H1 (cell line): ENCODE measurements around the gene EXOSC6. TPM values are rescaled to one million over a fixed set of nuclear protein-coding genes. Genes with fewer than 3 reads are reported as not detected.
A peak's percentile ranks its signal among the peaks of the same experiment; 100 is the strongest.

Source experiments
- CTCF ChIA-PET: fragments of 300-600 bp; sonication (Branson Sonifier 250); formaldehyde crosslinking; loops from one replicate; lab custom pipeline; 2021; ENCODE audit not compliant: partially characterized antibody; lab: Charles Lee
- POLR2A ChIA-PET: fragments of 300-600 bp; sonication (Branson Sonifier 250); formaldehyde crosslinking; loops from one replicate; lab custom pipeline; 2021; ENCODE audit warnings: inconsistent platforms; ENCODE audit not compliant: partially characterized antibody; lab: Charles Lee
- DNase-seq, 2 experiments: peaks; one replicate each; pipeline versions ENCODE4 v3.0.0 to v3.0.0-alpha.2; 2010 to 2022; ENCODE audit warnings: low spot score in 2 of 2, low read depth in 1 of 2, mixed read lengths in 1 of 2
- FAIRE-seq: peaks from 2 replicates; lab custom pipeline; 2011; peaks lifted over from hg19 to GRCh38; lab: Jason Lieb, UNC
- H2AFZ ChIP-seq: 2 replicates; pipeline ENCODE4 v1.8.1; 2012; ENCODE audit warnings: low read length, inconsistent platforms
- H2AK5ac ChIP-seq: 2 replicates; pipeline ENCODE4 v1.6.1; 2013; ENCODE audit warnings: low read depth, low read length
- H2BK120ac ChIP-seq: replicated peaks from 2 replicates; pipeline ENCODE3; 2013; ENCODE audit warnings: low read depth, low read length, inconsistent platforms
- H2BK12ac ChIP-seq: 2 replicates; pipeline ENCODE4 v1.6.1; 2013; ENCODE audit warnings: low read depth, low read length
- H2BK15ac ChIP-seq: 2 replicates; pipeline ENCODE4 v1.6.1; 2013; ENCODE audit warnings: low read length
- H2BK20ac ChIP-seq: 2 replicates; pipeline ENCODE4 v1.6.1; 2013; ENCODE audit warnings: low read length
- H2BK5ac ChIP-seq: 2 replicates; pipeline ENCODE4 v1.6.1; 2013; ENCODE audit warnings: low read depth, low read length
- H3K14ac ChIP-seq: 2 replicates; pipeline ENCODE4 v1.6.1; 2013; ENCODE audit warnings: inconsistent platforms; ENCODE audit not compliant: insufficient read length
- H3K18ac ChIP-seq: 2 replicates; pipeline ENCODE4 v1.6.1; 2013; ENCODE audit warnings: low read length; ENCODE audit errors: extremely low read depth
- H3K23ac ChIP-seq: 2 replicates; pipeline ENCODE4 v1.6.1; 2013; ENCODE audit warnings: inconsistent platforms; ENCODE audit not compliant: insufficient read length
- H3K23me2 ChIP-seq: 2 replicates; pipeline ENCODE4 v1.6.1; 2013; ENCODE audit warnings: low read depth, low read length
- H3K27ac ChIP-seq: 2 replicates; pipeline ENCODE4 v1.6.1; 2011; ENCODE audit warnings: low read depth, low read length, inconsistent platforms
- H3K27me3 ChIP-seq, 4 experiments: replicated peaks in 1 of 4; 1 replicate in 1 of 4; 2 replicates in 3 of 4; pipeline versions ENCODE4 v1.6.1 to v1.8.1; 2011 to 2013; ENCODE audit warnings: low read length in 3 of 4, mild to moderate bottlenecking in 3 of 4, inconsistent platforms in 2 of 4, mixed read lengths in 2 of 4, moderate library complexity in 1 of 4; ENCODE audit not compliant: control insufficient read depth in 3 of 4, insufficient read depth in 3 of 4; ENCODE audit errors: extremely low read depth in 1 of 4
- H3K36me3 ChIP-seq, 4 experiments: 2 replicates each; pipeline versions ENCODE4 v1.6.1 to v1.8.1; 2011 to 2013; ENCODE audit warnings: mild to moderate bottlenecking in 4 of 4, low read length in 3 of 4, moderate library complexity in 2 of 4, control low read depth in 1 of 4, inconsistent platforms in 1 of 4; ENCODE audit not compliant: insufficient read depth in 4 of 4, control insufficient read depth in 2 of 4
- H3K4ac ChIP-seq: replicated peaks from 2 replicates; pipeline ENCODE3; 2013; ENCODE audit warnings: low read length, low read depth, mixed read lengths, inconsistent platforms; ENCODE audit not compliant: insufficient read length
- H3K4me1 ChIP-seq, 4 experiments: replicated peaks in 1 of 4; 1 replicate in 1 of 4; 2 replicates in 3 of 4; pipeline versions ENCODE4 v1.6.1 to v1.8.1; 2011 to 2013; ENCODE audit warnings: low read length in 3 of 4, inconsistent platforms in 2 of 4, mixed read lengths in 1 of 4; ENCODE audit not compliant: insufficient read depth in 4 of 4, control insufficient read depth in 3 of 4
- H3K4me2 ChIP-seq, 2 experiments: 2 replicates each; pipeline versions ENCODE4 v1.6.1 to v1.8.1; 2011 to 2013; ENCODE audit warnings: low read depth in 2 of 2, low read length in 2 of 2, control low read depth in 1 of 2, inconsistent platforms in 1 of 2, mild to moderate bottlenecking in 1 of 2; ENCODE audit not compliant: insufficient read depth in 1 of 2
- H3K4me3 ChIP-seq, 4 experiments: fragments of 200-600, 300-600 bp in 1 of 4; sonication (generic), shearing (Covaris generic), sonication (Bioruptor Twin) in 1 of 4; 2 replicates each; pipeline versions ENCODE4 v1.5.1 to v1.8.1; 2011 to 2016; ENCODE audit warnings: low read length in 4 of 4, low read depth in 3 of 4, control low read depth in 2 of 4, inconsistent platforms in 2 of 4, mild to moderate bottlenecking in 2 of 4, mixed read lengths in 1 of 4, moderate library complexity in 1 of 4; ENCODE audit not compliant: insufficient read depth in 2 of 4; ENCODE audit errors: extremely low read depth in 1 of 4
- H3K56ac ChIP-seq: replicated peaks from 2 replicates; pipeline ENCODE3; 2013; ENCODE audit warnings: low read depth, mild to moderate bottlenecking, mixed read lengths, low read length, inconsistent platforms; ENCODE audit not compliant: insufficient read length
- H3K79me1 ChIP-seq: 2 replicates; pipeline ENCODE4 v1.6.1; 2013; ENCODE audit warnings: low read depth, low read length, control low read depth
- H3K79me2 ChIP-seq, 2 experiments: 2 replicates each; pipeline versions ENCODE4 v1.6.1 to v1.8.1; 2012 to 2013; ENCODE audit warnings: low read length in 2 of 2, mild to moderate bottlenecking in 2 of 2, inconsistent platforms in 1 of 2; ENCODE audit not compliant: insufficient read depth in 2 of 2, control insufficient read depth in 1 of 2
- H3K9ac ChIP-seq, 4 experiments: replicated peaks in 1 of 4; 1 replicate in 1 of 4; 2 replicates in 3 of 4; pipeline versions ENCODE4 v1.6.1 to v1.8.1; 2011 to 2013; ENCODE audit warnings: low read depth in 3 of 4, low read length in 3 of 4, control low read depth in 2 of 4, mild to moderate bottlenecking in 2 of 4, moderate library complexity in 2 of 4, inconsistent platforms in 1 of 4; ENCODE audit errors: extremely low read depth in 1 of 4
- H3K9me3 ChIP-seq, 2 experiments: 2 replicates each; pipeline versions ENCODE4 v1.6.1 to v1.8.1; 2012 to 2013; ENCODE audit warnings: mild to moderate bottlenecking in 2 of 2, moderate library complexity in 2 of 2, control low read depth in 1 of 2, inconsistent platforms in 1 of 2, low read depth in 1 of 2, low read length in 1 of 2, mixed read lengths in 1 of 2; ENCODE audit not compliant: insufficient read depth in 2 of 2
- H4K20me1 ChIP-seq, 2 experiments: replicated peaks in 1 of 2; 2 replicates each; pipeline versions ENCODE3 to v1.8.1; 2011 to 2013; ENCODE audit warnings: inconsistent platforms in 2 of 2, low read length in 2 of 2, mild to moderate bottlenecking in 1 of 2; ENCODE audit not compliant: insufficient read depth in 2 of 2, control insufficient read depth in 1 of 2
- H4K5ac ChIP-seq: 2 replicates; pipeline ENCODE4 v1.6.1; 2013; ENCODE audit warnings: low read length, low read depth, mixed read lengths, inconsistent platforms; ENCODE audit not compliant: insufficient read length
- H4K8ac ChIP-seq: 2 replicates; pipeline ENCODE4 v1.8.0; 2013; ENCODE audit warnings: mild to moderate bottlenecking, moderate library complexity, low read length, inconsistent platforms; ENCODE audit not compliant: insufficient read depth; ENCODE audit errors: extremely low read depth
- H4K91ac ChIP-seq: replicated peaks from 2 replicates; pipeline ENCODE3; 2013; ENCODE audit warnings: low read length, mixed read lengths, inconsistent platforms; ENCODE audit not compliant: insufficient read length
- CHD1 ChIP-seq: IDR thresholded peaks from 2 replicates; pipeline ENCODE4 v1.6.1; 2012; ENCODE audit warnings: low read depth, low read length, improper control_type of control experiment
- EGR1 ChIP-seq: IDR thresholded peaks from 2 replicates; pipeline ENCODE4 v1.6.1; 2011; ENCODE audit warnings: low read depth, low read length, borderline replicate concordance
- EP300 ChIP-seq, 2 experiments: IDR thresholded peaks; 1 replicate in 1 of 2; 2 replicates in 1 of 2; pipeline ENCODE4 v1.6.1; 2011 to 2012; ENCODE audit warnings: low read depth in 2 of 2, low read length in 2 of 2, mild to moderate bottlenecking in 2 of 2, borderline replicate concordance in 1 of 2, inconsistent platforms in 1 of 2, moderate library complexity in 1 of 2
- HDAC6 ChIP-seq: IDR thresholded peaks from one replicate; pipeline ENCODE4 v1.7.1; 2012; ENCODE audit warnings: low read depth, mild to moderate bottlenecking, inconsistent platforms, low read length, moderate library complexity
- POLR2AphosphoS5 ChIP-seq: IDR thresholded peaks from 2 replicates; pipeline ENCODE4 v1.6.1; 2011; ENCODE audit warnings: low read depth, low read length
- RAD21 ChIP-seq, 2 experiments: IDR thresholded peaks in 1 of 2; conservative IDR thresholded peaks in 1 of 2; 2 replicates each; pipeline ENCODE4 v1.6.1; 2011; ENCODE audit warnings: low read depth in 2 of 2, low read length in 2 of 2, improper control_type of control experiment in 1 of 2, inconsistent platforms in 1 of 2, mild to moderate bottlenecking in 1 of 2, moderate library complexity in 1 of 2
- SIN3A ChIP-seq, 2 experiments: IDR thresholded peaks in 1 of 2; conservative IDR thresholded peaks in 1 of 2; 2 replicates each; pipeline ENCODE4 v1.6.1; 2011 to 2012; ENCODE audit warnings: low read length in 2 of 2, improper control_type of control experiment in 1 of 2, low read depth in 1 of 2, mild to moderate bottlenecking in 1 of 2
- SP4 ChIP-seq: IDR thresholded peaks from 2 replicates; pipeline ENCODE4 v1.6.1; 2012; ENCODE audit warnings: low read length, inconsistent platforms
- TCF12 ChIP-seq: IDR thresholded peaks from 2 replicates; pipeline ENCODE4 v1.6.1; 2011; ENCODE audit warnings: low read depth, mild to moderate bottlenecking, low read length
- WGBS, 2 experiments: shearing (Covaris generic) in 1 of 2; methylation state at CpG; one replicate each; pipeline versions ENCODE4 v1.1.6 to v1.1.7; 2013 to 2015; ENCODE audit warnings: low lambda C conversion rate in 2 of 2, mixed read lengths in 2 of 2, inconsistent platforms in 1 of 2, low coverage in 1 of 2, missing lambda C conversion rate in 1 of 2; ENCODE audit not compliant: insufficient replicate concordance in 2 of 2, insufficient coverage in 1 of 2, insufficient read length in 1 of 2; ENCODE audit errors: extremely low coverage in 1 of 2, missing lambda C conversion rate in 1 of 2; 5-methylcytosine and 5-hydroxymethylcytosine counted together
- polyA plus RNA-seq, 7 experiments: library from polyadenylated mRNA; depleted of rRNA in 3 of 7; stranded (reverse) in 5 of 7; unstranded in 2 of 7; fragments of >200 nt in 5 of 7; fragments of 200-250 nt in 2 of 7; gene quantifications; 1 replicate in 5 of 7; 2 replicates in 1 of 7; 4 replicates in 1 of 7; pipeline versions ENCODE4 v1.2.1 to v1.2.3, GENCODE V29; 2011 to 2013; ENCODE audit warnings: missing spikeins in 2 of 7, mixed read lengths in 2 of 7
- total RNA-seq: library from RNA; stranded (reverse); fragmentation: NEBNext Ultra II Directional; extraction: Animal tissue kit (Norgen Biotek cat#: 25700); gene quantifications from 2 replicates; pipeline ENCODE4 v1.2.1, GENCODE V29; 2021

EXOSC6 gene
- total and polyA plus RNA-seq, 2 of the 8 experiments (the other 6 are each of a cell fraction or from before 2014, with no cell fraction given): 9.7 to 22.5 TPM

DNA sequence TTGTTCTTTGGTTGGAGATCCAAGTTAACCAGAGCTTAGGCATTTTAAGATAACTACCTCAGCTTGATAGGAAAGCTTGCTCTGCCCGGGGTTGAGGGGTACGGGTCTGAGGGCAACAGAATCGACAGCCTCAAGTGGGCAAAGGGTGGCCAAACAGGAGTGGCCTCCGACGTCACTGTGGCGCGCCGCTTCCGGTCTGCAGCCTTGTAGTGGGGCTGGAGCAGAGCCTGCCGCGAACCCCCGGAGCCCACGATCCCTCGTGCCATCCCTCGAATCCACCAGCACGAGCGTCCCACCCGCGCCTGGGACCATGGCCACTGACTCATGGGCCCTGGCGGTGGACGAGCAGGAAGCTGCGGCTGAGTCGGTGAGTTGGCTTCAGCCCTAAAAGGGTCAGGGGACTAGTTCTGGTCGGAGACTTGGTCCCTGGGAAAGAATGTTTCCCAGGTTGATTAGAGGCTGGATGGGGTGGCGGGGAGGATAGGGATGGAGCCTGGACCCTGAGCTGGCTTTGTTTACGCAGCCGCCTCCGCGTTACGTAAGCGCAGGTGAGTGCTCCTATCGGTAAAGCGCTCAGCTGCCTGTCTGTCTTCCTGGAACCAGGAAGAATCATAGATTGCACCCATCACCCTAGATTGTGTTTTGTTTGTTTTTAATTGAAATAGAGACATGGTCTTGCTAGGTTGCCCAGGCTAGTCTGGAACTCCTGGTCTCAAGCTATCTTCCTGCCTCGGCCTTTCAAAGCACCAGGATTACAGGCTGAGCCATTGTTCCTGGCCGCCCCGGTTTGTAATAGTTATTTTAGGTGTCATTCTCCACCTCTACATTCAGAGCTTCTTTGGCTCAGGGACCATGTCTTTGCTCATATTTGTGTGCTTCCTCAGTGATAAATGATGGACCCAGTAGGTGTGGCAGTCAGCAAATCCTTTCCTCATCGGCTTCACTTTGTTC is 47.5 kb upstream of the EXOSC6 start, which contains the start of gene DDX19B:
TSS of gene DDX19B (plus strand) at position 199 of the 951 bp plus-strand sequence. CDS start at position 311, 112 bp downstream.
- no peak within 1 kb of the TSS for H2BK20ac ChIP-seq
- no peaks in the 10 kb centered on the region; a peak in 1 of 8 replicates for H3K36me3 ChIP-seq
- peaks cover 0 to 3% (median 1%) of the 10 kb centered on the region in 4 experiments; a peak in 3 of 7 replicates for H3K4me1 ChIP-seq
- peak within 1 kb of the TSS; percentile 84 for H2AFZ ChIP-seq
- H3K23ac ChIP-seq: no peak within 1 kb of the TSS
- H3K9me3 ChIP-seq: no peaks in the 10 kb centered on the region; a peak in 1 of 4 replicates
- peak within 1 kb of the TSS; percentile 93 for H3K27ac ChIP-seq
- peaks cover 3% of the 10 kb centered on the region; the same call in 1 of the 2 replicates for H3K23me2 ChIP-seq
- peak within 1 kb of the TSS; percentile 3 for H2BK120ac ChIP-seq
- peak within 1 kb of the TSS; percentile 35 for H3K56ac ChIP-seq
- H3K27me3 ChIP-seq: no peaks in the 10 kb centered on the region
- FAIRE-seq (no peak), DNase-seq (peak in 1 of 2 experiments; percentile 84)
- no peak within 1 kb of the TSS for H2BK15ac ChIP-seq
- no peaks in the 10 kb centered on the region for H4K20me1 ChIP-seq
- ChIA-PET CTCF (interaction anchor here (0.6 to 3.1 kb wide), 8 partner anchors 10 to 659 kb away, joined by 3 to 13 read pairs (median 4); partner anchors contain the start of genes AARS1 and EXOSC6), POLR2A (interaction anchor here (0.5 to 3.9 kb wide), 25 partner anchors 8 to 335 kb away, joined by 3 to 49 read pairs (median 5); partner anchors contain the start of genes AARS1, DDX19A and EXOSC6)
- H2BK12ac ChIP-seq: peak within 1 kb of the TSS; percentile 82; the same call in 1 of the 2 replicates
- H2BK5ac ChIP-seq: peak within 1 kb of the TSS; percentile 96
- peak within 1 kb of the TSS; percentile 89 to 98 (median 98) for H3K4me3 ChIP-seq
- H3K18ac ChIP-seq: peak within 1 kb of the TSS; percentile 98
- 5% methylated on average over 37 of the region's 37 CpGs; no CpG with 5 or more reads in 1 of the 2 experiments for WGBS, 2 experiments
- H3K79me1 ChIP-seq: peaks cover 3% of the 10 kb centered on the region; the same call in 1 of the 2 replicates
- peak within 1 kb of the TSS; percentile 53 for H3K14ac ChIP-seq
- H4K8ac ChIP-seq: peak within 1 kb of the TSS; percentile 99
- no peak within 1 kb of the TSS for H2AK5ac ChIP-seq
- peak within 1 kb of the TSS; percentile 73 to 87 for H3K4me2 ChIP-seq
- H4K91ac ChIP-seq: peak within 1 kb of the TSS; percentile 36
- H3K4ac ChIP-seq: peak within 1 kb of the TSS; percentile 63
- peak within 1 kb of the TSS; percentile 93 to 98 (median 98) for H3K9ac ChIP-seq
- H3K79me2 ChIP-seq: peaks cover 5 to 41% of the 10 kb centered on the region in 2 experiments
- H4K5ac ChIP-seq: peak within 1 kb of the TSS; percentile 93
- TF ChIP-seq EGR1 (no peak), POLR2AphosphoS5 (peak; percentile 95), TCF12 (no peak), RAD21 (IDR thresholded peaks at IDR 0.05 in 1 of 2, conservative IDR thresholded peaks at IDR 0.05 in 1 of 2; ENCODE audit: low read depth in 2 of 2, low read length in 2 of 2) (no peak), HDAC6 (no peak), SIN3A (conservative IDR thresholded peaks at IDR 0.05 in 1 of 2, IDR thresholded peaks at IDR 0.05 in 1 of 2; ENCODE audit: low read depth in 1 of 2, low read length in 2 of 2) (peak; percentile 34 to 67; a peak in 2 of 4 replicates), CHD1 (no peak), SP4 (0 out of 2 replicates have a peak, but pooled peaks have one; percentile 44), EP300 (IDR thresholded peaks at IDR 0.05; ENCODE audit: borderline replicate concordance in 1 of 2, low read depth in 2 of 2, low read length in 2 of 2) (no peak)
